Jurkat, Clone E6-1 (cell line): Measurements from ENCODE around the gene SETD1A. TPM values are rescaled to one million over a fixed set of nuclear protein-coding genes. Genes with fewer than 3 reads are reported as not detected.
A peak's percentile ranks its signal among the peaks of the same experiment; 100 is the strongest.

ENCODE experiments used
- DNase-seq: peaks from one replicate; pipeline ENCODE4 v3.0.0-alpha.2; 2011; ENCODE audit warnings: low read depth, low spot score
- H3K4me3 ChIP-seq: 2 replicates; pipeline ENCODE4 v1.5.1; 2011; ENCODE audit warnings: mild to moderate bottlenecking, low read length, control low read depth, moderate library complexity
- polyA plus RNA-seq: library from polyadenylated mRNA; unstranded; fragments of >200 nt; gene quantifications from one replicate; pipeline ENCODE4 v1.2.1, GENCODE V29; 2012; ENCODE audit warnings: missing spikeins; ENCODE audit not compliant: insufficient read length, insufficient read depth

Gene SETD1A
- 18.2 TPM for polyA plus RNA-seq

GRCh38 chr16:30957456-30958174 is at the start of gene SETD1A:
SETD1A (plus strand) TSS chr16:30957754; CDS start chr16:30958732, 978 bp downstream.
- peak; percentile 94 for DNase-seq
- peak within 1 kb of the TSS; percentile 93 for H3K4me3 ChIP-seq

- no peak for DNase-seq
- no peak overlapping the region for H3K4me3 ChIP-seq
These were observed 47.0 kb upstream of the SETD1A start for GRCh38 chr16:30910427-30911029.

- no peak overlapping the region for H3K4me3 ChIP-seq
- DNase-seq = no peak
These were observed 44.7 kb upstream of the SETD1A start for GRCh38 chr16:30912794-30913412.

GRCh38 chr16:30914830-30915229 is 42.7 kb upstream of the SETD1A start:
- DNase-seq = no peak
- H3K4me3 ChIP-seq = no peak overlapping the region

GRCh38 chr16:30918614-30919013 is 38.9 kb upstream of the SETD1A start:
- no peak for DNase-seq
- no peak overlapping the region for H3K4me3 ChIP-seq

GRCh38 chr16:30920891-30921290 is 36.7 kb upstream of the SETD1A start:
- H3K4me3 ChIP-seq = no peak overlapping the region
- no peak for DNase-seq

GRCh38 chr16:30921459-30921747 is 36.2 kb upstream of the SETD1A start:
- H3K4me3 ChIP-seq = peak overlapping the region; percentile 99
- no peak for DNase-seq

- peak overlapping the region; percentile 99 for H3K4me3 ChIP-seq
- peak; percentile 80 for DNase-seq
These were observed 35.7 kb upstream of the SETD1A start for GRCh38 chr16:30921748-30922419.

GRCh38 chr16:30922420-30922959 is 35.1 kb upstream of the SETD1A start:
- DNase-seq = peak; percentile 99
- H3K4me3 ChIP-seq = peak overlapping the region; percentile 99

- peak; percentile 100 for DNase-seq
- peak overlapping the region; percentile 99 for H3K4me3 ChIP-seq
These were observed 34.5 kb upstream of the SETD1A start for GRCh38 chr16:30922960-30923535.

GRCh38 chr16:30923554-30924075 is 33.9 kb upstream of the SETD1A start, which contains the start of gene FBXL19:
FBXL19 (plus strand) TSS chr16:30923572; CDS start chr16:30925755, 2,183 bp downstream.
- peak within 1 kb of the TSS; percentile 99 for H3K4me3 ChIP-seq
- DNase-seq = no peak

GRCh38 chr16:30924076-30924912 is 33.3 kb upstream of the SETD1A start:
- peak overlapping the region; percentile 99 for H3K4me3 ChIP-seq
- no peak for DNase-seq

- H3K4me3 ChIP-seq = peak overlapping the region; percentile 99
- no peak for DNase-seq
These were observed 32.5 kb upstream of the SETD1A start for GRCh38 chr16:30924913-30925631.

- H3K4me3 ChIP-seq = no peak overlapping the region
- DNase-seq = no peak
These were observed 31.9 kb upstream of the SETD1A start for GRCh38 chr16:30925632-30925987.

- no peak overlapping the region for H3K4me3 ChIP-seq
- no peak for DNase-seq
These were observed 31.4 kb upstream of the SETD1A start for GRCh38 chr16:30925995-30926811.

GRCh38 chr16:30926937-30927788 is 30.4 kb upstream of the SETD1A start:
- DNase-seq = no peak
- H3K4me3 ChIP-seq = no peak overlapping the region
